ENCODE results near the gene CCDC185.

GRCh38 chr1:223402790-223403142 lies 9.6 kb downstream of the CCDC185 start:
- TF ChIP-seq CTCF (IDR thresholded peaks at IDR 0.05): no peak
- no peak for TF ChIP-seq POLR2A (IDR thresholded peaks at IDR 0.05)
- TF ChIP-seq POLR2AphosphoS5 (IDR thresholded peaks at IDR 0.05): no peak

All from stomach (tissue), 4 donors.